Measurements from ENCODE around the gene DTNA.

DTNA gene

DNA sequence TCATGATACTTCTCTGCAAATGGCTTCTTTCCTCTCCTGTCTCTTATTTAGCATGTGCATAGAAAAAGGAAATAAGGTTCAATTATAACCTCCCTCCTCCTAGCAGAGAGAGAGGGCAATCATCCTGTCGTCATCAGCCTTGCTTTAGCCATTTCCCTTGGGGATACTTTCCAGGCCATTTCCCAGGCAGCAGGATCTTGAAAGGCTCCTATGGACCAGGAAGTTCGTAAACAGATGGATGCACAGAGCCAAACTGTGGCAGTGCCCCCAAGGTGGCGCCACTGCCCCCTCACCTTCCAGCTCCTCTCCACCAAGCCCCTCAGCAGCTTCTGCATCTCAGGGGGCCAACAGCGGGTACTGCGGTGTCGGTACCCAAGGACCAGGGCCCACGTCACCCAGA, 157.4 kb downstream of the DTNA start:
- no peaks in the 10 kb centered on the region for H3K9me2 ChIP-seq (ENCODE audit: low read depth, low read length)
- TF ChIP-seq EZH2 (IDR thresholded peaks at IDR 0.05; ENCODE audit: borderline replicate concordance, low read length), result no peak
- TF ChIP-seq, protein P1, sequence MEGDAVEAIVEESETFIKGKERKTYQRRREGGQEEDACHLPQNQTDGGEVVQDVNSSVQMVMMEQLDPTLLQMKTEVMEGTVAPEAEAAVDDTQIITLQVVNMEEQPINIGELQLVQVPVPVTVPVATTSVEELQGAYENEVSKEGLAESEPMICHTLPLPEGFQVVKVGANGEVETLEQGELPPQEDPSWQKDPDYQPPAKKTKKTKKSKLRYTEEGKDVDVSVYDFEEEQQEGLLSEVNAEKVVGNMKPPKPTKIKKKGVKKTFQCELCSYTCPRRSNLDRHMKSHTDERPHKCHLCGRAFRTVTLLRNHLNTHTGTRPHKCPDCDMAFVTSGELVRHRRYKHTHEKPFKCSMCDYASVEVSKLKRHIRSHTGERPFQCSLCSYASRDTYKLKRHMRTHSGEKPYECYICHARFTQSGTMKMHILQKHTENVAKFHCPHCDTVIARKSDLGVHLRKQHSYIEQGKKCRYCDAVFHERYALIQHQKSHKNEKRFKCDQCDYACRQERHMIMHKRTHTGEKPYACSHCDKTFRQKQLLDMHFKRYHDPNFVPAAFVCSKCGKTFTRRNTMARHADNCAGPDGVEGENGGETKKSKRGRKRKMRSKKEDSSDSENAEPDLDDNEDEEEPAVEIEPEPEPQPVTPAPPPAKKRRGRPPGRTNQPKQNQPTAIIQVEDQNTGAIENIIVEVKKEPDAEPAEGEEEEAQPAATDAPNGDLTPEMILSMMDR (IDR thresholded peaks at IDR 0.05; ENCODE audit: low read length), result peak; percentile 45; the same call in 1 of the 2 replicates
- H3K36me3 ChIP-seq (ENCODE audit: insufficient read depth, low read length), result no peaks in the 10 kb centered on the region
- H3K9ac ChIP-seq (ENCODE audit: low read length), result no peak overlapping the region
- no peaks in the 10 kb centered on the region for H3K9me3 ChIP-seq (ENCODE audit: low read length)
- H3K4me1 ChIP-seq (ENCODE audit: insufficient read depth, low read length, severe bottlenecking), result no peaks in the 10 kb centered on the region
- no peaks in the 10 kb centered on the region for H4K20me1 ChIP-seq (ENCODE audit: insufficient read depth, low read length)
- no peaks in the 10 kb centered on the region for H3K27me3 ChIP-seq (ENCODE audit: insufficient read depth, low read length)
- H2AFZ ChIP-seq (ENCODE audit: low read length), result no peak overlapping the region
- no peaks in the 10 kb centered on the region for H3K79me2 ChIP-seq (ENCODE audit: insufficient read depth, low read length)
- H3F3A ChIP-seq (ENCODE audit: insufficient read depth, low read length), result no peaks in the 10 kb centered on the region
- H3K4me3 ChIP-seq (ENCODE audit: low read depth, low read length, poor library complexity, severe bottlenecking), result no peak overlapping the region
- no peak overlapping the region for H3K27ac ChIP-seq (ENCODE audit: low read depth, low read length, poor library complexity, severe bottlenecking)
- H3K4me2 ChIP-seq (ENCODE audit: low read length), result no peak overlapping the region

DNA sequence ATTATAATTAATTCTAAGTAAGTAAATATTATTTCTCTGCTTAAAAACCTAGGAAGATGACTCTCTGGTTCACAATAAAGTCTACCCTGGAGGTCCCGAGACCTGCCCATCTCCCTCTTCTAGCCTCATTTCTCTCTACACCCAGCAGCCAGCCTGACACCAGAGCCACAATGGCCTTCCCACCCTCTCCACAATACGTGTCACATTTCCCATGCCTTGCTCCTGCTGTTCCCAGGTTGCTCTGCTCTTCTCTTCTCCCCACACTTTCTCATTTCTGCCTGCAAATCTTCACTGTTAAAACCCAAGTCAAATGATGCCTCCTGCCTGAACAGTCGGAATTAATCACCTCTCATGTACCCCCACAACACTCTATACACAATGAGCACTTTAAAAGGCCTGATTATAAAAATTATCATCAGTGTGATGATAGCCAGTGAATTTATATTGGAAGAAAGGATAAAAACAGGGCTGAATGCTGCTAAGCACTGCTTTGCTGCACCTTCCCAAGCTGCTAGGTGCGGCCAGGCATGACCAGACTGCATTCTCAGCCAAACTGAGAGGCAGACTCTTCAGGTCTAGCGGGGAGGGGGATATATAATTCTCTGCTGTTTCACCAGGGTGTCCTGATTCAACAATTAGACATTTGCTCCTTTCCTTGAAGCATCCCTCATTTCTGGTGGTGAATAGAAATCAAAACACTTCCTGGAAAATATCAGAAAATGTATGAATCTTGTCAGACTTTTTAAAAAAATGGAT, 160.6 kb downstream of the DTNA start:
- Histone ChIP-seq H3K4me2 (ENCODE audit: low read length) (no peak overlapping the region), H3K79me2 (ENCODE audit: insufficient read depth, low read length) (no peaks in the 10 kb centered on the region), H3K27ac (ENCODE audit: low read depth, low read length, poor library complexity, severe bottlenecking) (no peak overlapping the region), H3K4me3 (ENCODE audit: low read depth, low read length, poor library complexity, severe bottlenecking) (no peak overlapping the region), H3K27me3 (ENCODE audit: insufficient read depth, low read length) (no peaks in the 10 kb centered on the region), H3K9me3 (ENCODE audit: low read length) (no peaks in the 10 kb centered on the region), H3K9ac (ENCODE audit: low read length) (no peak overlapping the region), H3K9me2 (ENCODE audit: low read depth, low read length) (no peaks in the 10 kb centered on the region), H4K20me1 (ENCODE audit: insufficient read depth, low read length) (no peaks in the 10 kb centered on the region), H3K4me1 (ENCODE audit: insufficient read depth, low read length, severe bottlenecking) (no peaks in the 10 kb centered on the region), H2AFZ (ENCODE audit: low read length) (no peak overlapping the region), H3K36me3 (ENCODE audit: insufficient read depth, low read length) (no peaks in the 10 kb centered on the region), H3F3A (ENCODE audit: insufficient read depth, low read length) (no peaks in the 10 kb centered on the region)
- TF ChIP-seq, protein P1 (IDR thresholded peaks at IDR 0.05; ENCODE audit: low read length), result no peak
- TF ChIP-seq EZH2 (IDR thresholded peaks at IDR 0.05; ENCODE audit: borderline replicate concordance, low read length), result no peak

DNA sequence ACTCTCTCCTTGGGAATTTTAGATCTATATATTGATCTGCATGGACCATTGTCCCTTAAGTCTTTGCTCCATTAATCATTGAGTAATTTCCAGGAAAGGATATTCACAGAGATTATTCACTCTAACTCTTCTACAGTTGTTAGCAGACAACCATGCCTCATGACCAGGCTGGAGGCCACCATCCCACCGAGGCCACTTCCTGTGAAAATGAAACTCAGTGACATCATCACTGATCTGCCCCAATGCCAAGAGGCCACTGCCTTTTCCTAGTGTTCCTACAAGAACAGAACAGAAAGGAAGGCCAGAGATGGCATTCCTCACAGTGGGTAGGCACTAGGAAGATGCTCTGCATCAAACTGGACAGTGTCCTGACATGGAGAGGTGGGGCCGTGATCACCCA, 161.3 kb downstream of the DTNA start:
- TF ChIP-seq, protein P1 (IDR thresholded peaks at IDR 0.05; ENCODE audit: low read length), result no peak
- no peak for TF ChIP-seq EZH2 (IDR thresholded peaks at IDR 0.05; ENCODE audit: borderline replicate concordance, low read length)
- Histone ChIP-seq H3K27me3 (ENCODE audit: insufficient read depth, low read length) (no peaks in the 10 kb centered on the region), H3K9me2 (ENCODE audit: low read depth, low read length) (no peaks in the 10 kb centered on the region), H3K4me3 (ENCODE audit: low read depth, low read length, poor library complexity, severe bottlenecking) (no peak overlapping the region), H3F3A (ENCODE audit: insufficient read depth, low read length) (no peaks in the 10 kb centered on the region), H3K9me3 (ENCODE audit: low read length) (no peaks in the 10 kb centered on the region), H3K4me1 (ENCODE audit: insufficient read depth, low read length, severe bottlenecking) (no peaks in the 10 kb centered on the region), H3K36me3 (ENCODE audit: insufficient read depth, low read length) (no peaks in the 10 kb centered on the region), H3K27ac (ENCODE audit: low read depth, low read length, poor library complexity, severe bottlenecking) (no peak overlapping the region), H3K9ac (ENCODE audit: low read length) (no peak overlapping the region), H2AFZ (ENCODE audit: low read length) (no peak overlapping the region), H4K20me1 (ENCODE audit: insufficient read depth, low read length) (no peaks in the 10 kb centered on the region), H3K79me2 (ENCODE audit: insufficient read depth, low read length) (no peaks in the 10 kb centered on the region), H3K4me2 (ENCODE audit: low read length) (no peak overlapping the region)

All from OCI-LY1 (cell line).